Glomerular endothelial cell (primary cell): Measurements from ENCODE around the gene SLC43A3. TPM values are rescaled to one million over a fixed set of nuclear protein-coding genes. Genes with fewer than 3 reads are reported as not detected.

Experiments
- DNase-seq: peaks from one replicate; pipeline ENCODE4 v3.0.0-alpha.2; 2011; ENCODE audit warnings: low read depth, low spot score; ENCODE audit errors: extremely low read depth
- total RNA-seq: library from RNA; depleted of rRNA; stranded (reverse); fragments of >200 nt; gene quantifications from 2 replicates; pipeline ENCODE4 v1.2.3, GENCODE V29; 2015

Gene SLC43A3
- total RNA-seq = 29.7 and 32.8 TPM in 2 replicates

DNA sequence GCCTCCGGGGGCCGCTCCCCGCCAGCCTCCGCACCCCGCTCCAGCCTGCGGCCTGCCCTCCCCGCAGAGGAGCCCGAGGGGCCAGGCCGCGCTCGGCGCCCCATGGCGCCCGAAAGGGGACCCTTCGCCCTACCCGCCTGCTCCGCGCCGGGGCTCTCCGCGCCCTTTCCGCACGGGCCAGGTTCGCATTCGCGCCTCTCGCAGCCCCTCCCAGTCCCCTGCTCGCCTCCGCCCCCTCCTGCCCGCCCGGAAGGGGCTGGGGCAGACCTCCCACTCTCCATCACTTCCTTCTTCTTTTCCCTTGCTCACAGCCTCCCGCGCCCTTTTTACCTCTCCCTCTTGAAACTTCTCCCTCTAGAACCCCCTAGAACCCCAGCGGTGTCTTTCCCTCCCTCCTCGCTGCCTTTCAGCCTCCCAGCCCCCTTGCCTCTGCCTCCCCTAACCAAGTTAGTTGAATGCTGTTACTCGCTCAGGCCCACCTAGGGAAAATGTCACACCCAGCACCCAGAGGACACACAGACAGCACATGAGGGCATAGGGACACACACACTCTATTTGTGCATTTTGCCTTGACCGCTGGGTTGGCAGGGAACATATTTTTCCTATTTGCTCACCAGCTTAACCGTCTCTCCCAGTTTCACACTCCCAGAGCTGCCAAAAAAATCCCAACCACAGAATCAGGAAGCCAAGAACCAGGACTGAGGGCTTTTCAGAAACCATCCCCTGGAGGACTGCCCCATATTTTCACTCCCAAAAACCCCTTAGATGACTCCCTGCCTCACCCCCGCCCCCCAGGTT is at the start of gene SLC43A3:
TSS of gene SLC43A3 (minus strand) at position 193 of the 798 bp plus-strand sequence. CDS start 949 bp downstream, outside the sequence.
- DNase-seq = no peak

DNA sequence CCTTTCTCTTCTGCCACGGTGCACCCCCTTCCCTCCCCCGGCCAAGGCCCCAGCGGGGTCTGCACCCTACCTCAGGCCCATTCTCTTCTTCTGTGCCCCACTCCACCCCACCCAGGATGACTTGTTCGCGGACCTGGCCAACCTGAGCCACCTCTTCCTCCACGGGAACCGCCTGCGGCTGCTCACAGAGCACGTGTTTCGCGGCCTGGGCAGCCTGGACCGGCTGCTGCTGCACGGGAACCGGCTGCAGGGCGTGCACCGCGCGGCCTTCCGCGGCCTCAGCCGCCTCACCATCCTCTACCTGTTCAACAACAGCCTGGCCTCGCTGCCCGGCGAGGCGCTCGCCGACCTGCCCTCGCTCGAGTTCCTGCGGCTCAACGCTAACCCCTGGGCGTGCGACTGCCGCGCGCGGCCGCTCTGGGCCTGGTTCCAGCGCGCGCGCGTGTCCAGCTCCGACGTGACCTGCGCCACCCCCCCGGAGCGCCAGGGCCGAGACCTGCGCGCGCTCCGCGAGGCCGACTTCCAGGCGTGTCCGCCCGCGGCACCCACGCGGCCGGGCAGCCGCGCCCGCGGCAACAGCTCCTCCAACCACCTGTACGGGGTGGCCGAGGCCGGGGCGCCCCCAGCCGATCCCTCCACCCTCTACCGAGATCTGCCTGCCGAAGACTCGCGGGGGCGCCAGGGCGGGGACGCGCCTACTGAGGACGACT is 49.3 kb upstream of the SLC43A3 start:
- no peak for DNase-seq

DNA sequence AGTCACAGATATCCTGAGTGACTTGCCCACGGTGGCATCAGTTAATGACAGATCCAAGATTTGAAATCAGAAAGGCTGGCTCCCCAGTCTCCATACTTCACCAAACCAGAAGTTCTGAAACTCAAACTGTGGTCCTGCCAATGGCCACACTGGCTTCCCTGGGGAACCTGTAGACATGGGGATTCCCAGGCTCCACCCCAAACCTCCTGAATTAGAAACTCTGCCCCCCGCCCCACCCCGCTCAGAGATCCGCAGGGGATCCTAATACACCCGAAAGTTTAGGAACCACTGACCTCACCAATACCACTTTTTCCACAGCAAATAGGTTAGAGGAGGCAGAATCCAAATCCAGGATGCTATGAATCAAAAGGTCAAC is 48.7 kb upstream of the SLC43A3 start:
- no peak for DNase-seq

DNA sequence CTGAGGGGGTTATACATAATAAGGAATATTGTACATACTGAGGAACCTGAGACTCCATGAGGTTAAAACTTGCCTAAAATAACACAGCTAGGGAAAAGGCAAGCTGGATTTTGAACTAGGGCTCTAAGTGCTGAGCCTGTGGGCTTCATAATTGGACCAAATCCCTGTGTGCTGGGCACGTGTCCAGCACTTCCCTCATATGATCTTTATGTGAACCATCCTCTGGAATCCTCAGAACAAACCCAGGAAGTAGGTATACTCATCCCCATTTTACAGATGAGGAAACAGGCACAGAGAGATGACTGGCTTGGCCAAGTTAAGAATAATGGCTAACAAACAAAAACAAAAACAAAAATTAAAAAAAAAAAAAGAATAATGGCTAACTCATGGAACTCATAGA is 48.3 kb upstream of the SLC43A3 start:
- DNase-seq = no peak

DNA sequence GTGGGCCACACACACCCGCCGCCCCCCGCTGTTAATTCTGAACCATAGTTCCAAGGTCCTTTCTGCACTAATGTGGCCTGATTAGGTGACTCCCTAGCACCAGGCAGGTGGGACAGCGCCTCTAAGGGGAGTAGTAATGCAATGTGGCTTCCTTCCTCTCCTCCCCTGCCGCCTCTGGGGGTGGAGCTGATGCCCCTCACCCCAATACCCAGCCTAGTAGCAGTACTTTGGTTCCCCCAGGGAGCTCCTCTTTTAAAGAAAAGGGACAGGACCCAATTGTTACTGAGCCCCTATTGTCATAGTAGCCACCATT is 47.8 kb upstream of the SLC43A3 start:
- no peak for DNase-seq

DNA sequence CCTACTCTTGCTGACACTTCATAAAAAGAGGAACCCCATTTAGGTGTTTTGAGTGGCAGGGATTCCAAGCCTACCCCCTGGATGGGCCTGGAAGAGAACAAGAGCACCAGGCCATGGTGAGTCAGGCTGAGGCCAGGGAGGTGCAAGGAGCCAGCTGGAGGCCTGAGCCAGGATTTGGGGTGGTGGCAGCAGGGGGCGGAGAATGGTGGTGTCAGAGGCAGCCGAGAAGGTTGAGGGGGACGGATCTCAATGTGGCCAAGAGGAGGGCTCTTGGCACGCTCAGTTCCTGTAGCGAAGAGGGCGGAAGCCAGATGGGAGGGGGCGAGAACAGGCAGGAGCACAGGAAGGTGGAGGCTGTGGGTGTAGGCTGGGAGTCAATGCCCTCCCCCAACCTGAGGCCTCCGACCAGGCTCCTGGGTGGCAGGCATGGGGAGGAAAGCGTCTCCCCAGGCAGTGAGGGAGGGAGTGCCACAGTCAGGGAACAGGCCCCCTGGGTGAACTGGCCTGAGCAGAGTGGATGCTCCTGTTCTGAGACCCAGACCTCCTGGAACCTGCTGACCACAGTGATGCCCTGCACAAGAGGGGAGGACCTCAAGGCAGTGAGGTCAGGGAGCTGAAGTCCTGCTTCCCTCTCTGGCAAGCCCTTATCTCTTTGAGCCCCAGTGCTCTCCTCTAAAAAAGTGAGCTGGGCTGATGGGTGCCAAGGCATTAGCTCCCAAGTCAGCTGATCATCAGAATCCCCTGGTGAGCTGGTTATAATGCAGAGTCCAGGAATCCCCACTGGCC is 47.3 kb upstream of the SLC43A3 start:
- DNase-seq = no peak

DNA sequence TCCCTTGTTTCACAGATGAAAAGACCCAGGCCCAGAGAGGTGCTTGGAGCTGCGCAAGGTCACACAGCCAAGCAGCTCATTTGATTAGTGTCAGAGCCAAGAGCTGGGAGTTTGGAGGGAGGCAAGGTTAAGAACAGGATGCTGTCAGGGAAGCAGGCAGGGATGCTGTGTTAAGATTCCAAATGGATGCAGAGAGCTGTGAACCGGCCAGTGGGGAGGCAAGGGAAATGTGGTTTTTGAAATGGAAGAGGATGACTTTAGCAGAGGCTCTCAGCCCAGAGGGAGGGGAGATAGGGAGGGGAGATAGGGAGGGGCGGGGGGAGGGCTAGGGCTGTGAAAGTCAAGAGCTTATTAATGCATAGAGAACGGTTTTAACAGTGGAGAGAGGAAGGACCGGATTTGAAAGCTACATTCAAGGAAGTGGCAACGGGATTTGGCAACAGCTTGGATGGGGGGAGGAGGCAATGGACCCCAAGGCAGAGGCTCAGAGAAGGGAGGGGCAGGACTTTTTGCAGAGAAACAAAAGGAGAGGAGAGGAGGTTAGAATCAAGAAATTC is 46.4 kb upstream of the SLC43A3 start:
- DNase-seq = no peak

DNA sequence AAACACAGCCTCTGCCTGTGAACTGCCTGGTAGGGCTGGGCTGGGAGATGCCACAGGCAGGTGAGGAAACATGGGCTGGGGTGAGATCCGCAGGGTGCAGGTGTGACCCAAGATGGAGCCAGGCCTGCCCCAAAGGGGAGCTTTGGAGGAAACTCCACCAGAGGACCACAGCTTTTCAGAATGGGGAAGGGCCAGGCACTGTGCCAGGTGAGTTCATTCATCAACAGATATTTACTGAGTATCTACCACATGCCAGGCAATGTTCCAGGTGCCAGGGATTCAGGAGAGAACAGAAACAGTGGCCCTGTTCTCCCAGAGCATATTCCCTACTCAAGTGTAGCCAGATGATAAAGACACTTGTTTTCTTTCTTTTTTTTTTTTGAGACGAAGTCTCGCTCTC is 44.6 kb upstream of the SLC43A3 start:
- DNase-seq = no peak

DNA sequence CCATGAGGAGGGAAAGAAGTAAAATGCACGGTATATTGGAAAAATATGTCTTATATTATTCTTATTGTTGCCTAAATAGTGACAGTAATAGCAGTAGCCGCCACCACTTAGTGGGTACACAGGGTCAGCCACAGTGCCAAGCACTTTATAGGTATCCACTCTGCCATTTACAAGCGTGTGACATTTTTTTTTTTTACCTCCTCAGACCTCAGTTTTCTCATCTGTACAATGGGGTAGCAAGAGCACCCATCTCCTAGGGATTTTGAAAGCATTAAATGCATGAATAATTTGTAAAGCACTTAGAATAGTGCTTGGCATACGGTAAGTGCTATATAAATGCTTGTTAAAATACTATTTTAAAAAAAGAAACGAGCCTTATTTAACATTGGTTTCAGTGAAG is 42.3 kb upstream of the SLC43A3 start:
- DNase-seq = no peak

DNA sequence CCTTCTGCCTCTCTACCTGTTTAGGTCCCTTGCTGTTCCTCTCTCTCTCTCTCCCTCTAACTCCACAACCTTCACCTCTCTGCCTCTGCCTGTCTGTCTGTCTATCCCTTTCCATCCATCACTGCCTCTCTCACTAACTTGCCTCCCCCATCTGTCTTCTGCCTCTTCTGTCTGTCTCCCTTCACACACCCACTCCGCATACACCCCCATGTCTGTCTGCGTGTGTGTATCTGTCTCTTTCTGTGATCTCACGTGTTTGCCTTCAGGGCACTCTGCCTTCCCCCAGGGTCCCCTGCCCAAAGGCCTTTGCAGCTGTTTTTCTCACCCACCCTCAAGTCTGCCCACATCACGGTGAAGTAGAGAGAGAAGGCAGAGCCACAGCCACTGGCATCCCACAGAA is 41.4 kb upstream of the SLC43A3 start:
- DNase-seq = no peak

DNA sequence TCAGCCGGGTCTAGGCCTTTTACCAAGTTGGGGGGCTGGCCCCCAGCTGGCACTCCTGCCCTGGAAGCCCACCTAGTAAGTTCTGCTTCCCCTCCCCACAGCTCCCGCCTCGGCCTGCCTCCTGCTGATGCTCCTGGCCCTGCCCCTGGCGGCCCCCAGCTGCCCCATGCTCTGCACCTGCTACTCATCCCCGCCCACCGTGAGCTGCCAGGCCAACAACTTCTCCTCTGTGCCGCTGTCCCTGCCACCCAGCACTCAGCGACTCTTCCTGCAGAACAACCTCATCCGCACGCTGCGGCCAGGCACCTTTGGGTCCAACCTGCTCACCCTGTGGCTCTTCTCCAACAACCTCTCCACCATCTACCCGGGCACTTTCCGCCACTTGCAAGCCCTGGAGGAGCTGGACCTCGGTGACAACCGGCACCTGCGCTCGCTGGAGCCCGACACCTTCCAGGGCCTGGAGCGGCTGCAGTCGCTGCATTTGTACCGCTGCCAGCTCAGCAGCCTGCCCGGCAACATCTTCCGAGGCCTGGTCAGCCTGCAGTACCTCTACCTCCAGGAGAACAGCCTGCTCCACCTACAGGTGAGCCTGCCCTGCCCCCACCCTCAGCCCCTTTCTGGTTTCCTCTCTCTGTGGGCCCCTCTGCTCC is 40.7 kb upstream of the SLC43A3 start:
- DNase-seq = no peak

DNA sequence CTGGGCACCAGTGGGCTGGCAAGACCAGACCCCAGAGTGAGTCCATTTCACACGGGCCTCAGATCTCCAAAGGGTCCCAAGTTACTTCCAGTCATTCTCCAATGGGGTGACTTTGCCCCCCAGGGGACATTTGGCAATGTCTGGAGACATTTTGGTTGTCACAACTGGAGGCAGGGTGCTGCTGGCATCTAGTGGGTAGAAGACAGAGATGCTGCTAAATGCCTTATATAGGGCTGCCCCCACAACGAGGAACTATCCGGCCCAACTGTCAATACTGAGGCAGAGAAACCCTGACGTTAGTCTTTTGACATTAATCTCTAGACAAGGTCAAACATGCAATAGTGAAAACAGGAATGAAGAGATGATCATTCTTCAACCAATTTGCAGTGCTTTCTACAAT is 39.8 kb upstream of the SLC43A3 start:
- DNase-seq = no peak

DNA sequence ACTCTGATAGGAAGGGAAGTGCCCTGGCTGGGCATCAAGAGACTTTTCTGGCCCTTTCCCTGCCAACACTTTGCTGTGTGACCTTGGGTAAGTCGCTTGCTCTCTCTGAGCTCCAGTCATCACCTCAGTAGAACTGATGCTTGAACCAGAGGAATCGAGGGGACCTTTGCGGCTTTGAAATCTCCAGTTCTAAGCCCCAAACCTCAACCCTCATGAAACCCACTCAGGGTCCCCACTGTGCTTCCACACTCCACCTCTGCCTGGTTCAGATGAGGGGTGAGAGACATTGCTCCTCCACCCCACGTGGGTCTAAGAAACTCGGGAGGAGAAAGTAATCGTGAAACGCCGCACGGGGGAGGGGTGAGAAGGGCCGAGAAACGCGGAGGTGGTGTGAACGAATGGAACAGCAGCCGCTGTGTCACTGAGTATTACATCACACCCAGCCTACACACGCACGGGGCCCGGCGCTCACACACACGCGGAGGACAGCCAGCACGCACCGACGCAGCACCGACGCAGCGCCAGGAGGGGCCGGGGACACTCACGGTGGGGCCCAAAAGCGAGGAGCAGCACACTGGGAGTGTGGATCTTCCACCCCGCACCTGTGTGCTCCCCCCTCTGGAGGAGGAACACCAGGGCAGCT is 37.7 kb upstream of the SLC43A3 start:
- no peak for DNase-seq

DNA sequence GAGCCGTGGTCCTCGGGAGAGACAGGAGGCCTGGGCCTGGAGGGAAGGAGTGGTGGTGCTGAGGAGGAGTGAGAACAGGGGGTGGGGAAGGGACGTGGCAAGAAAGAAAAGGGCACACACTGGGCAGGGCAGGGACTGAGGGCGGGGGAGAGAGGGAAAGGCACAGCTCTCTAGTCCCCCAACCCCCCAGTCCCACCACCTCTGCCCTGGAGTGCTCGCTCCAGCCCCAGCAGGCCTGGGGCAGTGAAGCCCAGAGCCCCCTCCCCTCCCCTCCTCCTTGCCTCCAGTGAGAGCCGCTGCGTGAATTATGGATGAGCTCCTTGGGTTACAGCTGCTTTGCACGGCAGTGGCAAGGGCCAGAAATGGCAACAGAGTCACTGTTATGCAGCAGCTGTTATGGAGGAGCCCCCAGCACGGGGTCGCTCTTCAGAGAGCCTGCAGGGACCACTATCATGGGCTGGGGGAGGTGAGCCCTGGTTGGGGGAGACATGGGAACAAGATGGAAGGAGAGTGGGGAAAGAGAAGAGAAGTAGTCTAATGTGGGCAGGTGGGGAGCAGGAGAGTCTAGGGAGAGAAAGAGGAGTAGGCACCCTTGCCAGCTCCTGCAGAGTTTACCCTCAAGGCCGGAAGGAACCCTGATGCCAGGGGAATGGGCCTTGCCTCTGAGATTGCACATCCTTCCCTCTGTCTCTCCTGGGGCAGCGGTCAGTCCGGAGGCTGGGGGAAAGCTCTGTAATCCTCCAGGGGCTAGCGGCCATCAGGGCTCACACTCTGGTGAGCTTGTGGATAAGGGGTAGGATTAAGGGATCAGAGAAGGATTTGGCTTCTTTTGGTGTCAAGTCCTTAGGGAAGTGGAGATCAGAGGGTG is 37.0 kb upstream of the SLC43A3 start:
- DNase-seq = no peak

DNA sequence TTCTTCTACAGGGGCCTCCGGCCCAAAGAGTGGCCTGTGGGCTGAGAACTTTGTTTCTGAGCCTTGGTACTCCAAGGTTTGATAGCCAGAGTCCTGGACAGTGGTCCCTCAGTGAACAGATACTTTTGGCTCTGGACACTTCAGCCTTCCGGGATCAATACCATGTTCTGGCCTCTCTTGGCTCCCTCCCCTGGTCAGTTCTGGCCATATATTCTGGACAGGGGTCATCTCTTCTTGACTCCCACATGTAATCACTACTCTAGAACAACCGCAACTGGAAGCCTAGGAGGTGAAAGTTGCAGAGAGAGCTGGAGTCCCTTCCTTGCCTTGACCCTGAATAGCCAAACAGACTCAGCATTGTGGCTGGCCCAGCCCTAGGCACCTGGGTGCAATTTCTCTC is 35.7 kb upstream of the SLC43A3 start:
- DNase-seq = no peak

DNA sequence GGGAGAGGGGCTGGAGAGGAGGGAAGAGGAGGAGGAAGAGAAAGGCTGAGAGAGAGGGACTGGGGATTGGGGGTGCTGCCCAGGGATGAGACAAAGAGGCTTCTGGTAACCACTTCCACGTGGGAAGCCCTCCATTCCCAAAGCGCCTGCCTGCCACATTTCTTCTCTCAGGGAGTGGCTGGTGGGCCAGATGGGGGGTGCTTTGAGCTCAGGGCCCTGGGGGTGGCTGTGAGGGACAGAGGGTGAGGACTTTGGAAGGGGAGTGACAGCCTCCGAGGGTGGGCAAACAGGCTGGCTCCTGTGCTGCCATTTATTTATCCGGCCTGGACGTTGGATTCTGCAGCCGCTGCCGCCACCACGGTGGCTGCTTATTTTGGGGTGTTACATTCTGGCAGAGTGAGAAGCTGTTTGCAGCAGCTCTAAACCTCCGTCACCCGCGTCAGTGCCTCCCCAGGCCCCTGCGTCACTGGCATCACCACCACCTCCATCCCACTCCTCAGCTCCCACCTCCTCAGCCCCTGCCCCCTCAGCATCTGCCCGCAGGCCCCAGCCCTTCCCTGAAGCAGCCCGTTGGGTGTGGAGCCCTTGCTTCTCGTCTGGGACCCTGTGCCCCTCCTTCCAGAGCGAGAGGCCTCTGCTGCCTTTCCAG is 35.0 kb upstream of the SLC43A3 start:
- no peak for DNase-seq

DNA sequence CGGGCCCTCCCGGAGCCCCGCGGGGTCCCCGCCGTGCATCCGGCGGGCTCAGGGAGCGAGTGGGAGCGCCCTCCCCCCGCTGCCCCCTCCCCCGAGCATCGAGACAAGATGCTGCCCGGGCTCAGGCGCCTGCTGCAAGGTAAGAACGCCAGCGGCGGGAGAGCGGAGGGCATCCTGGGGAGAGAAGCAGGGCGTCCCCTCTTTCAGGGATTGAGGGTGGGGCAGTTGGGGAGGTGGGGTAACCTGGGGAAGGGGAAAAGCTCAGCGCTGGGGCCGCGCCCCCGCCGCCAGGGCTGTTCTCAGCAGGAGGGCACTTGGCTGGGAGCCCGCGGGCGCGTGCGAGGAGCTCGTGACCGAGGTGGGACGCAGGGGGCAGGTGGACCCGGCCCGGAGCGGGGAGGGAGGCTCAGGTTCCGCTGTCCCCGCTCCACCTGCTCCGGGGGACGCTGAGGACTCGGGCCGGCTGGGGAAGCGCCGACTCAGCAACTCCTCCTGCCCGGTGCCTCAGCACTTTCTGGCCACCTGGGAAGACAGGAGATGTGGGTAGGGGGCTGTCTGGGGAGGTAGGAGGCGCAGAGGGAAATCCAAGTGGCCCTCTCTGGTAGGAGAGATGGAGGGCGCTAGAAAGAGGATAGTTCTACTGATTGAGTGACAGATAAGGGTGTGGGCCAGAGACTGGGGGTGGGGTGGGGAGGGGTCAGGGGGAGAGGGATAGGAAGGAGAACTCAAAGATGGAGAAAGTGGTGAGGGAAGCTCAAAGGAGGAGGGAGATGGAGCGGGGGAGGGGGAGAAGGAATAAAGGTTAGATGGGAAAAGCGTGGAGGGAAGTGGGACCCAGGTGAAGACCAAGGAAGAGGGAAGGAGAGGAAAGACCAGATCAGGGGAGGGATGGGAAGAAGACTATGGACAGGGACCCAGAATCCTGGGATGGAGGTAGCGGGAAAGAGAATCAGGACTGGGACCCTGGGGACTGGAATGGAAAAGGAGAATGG is 34.1 kb upstream of the SLC43A3 start:
- no peak for DNase-seq
